Neuronal stem cell (in vitro differentiated cells): ENCODE data around the gene COL25A1.

Source experiments
- DNase-seq: peaks from one replicate; pipeline ENCODE4 v3.0.0-alpha.2; 2013; ENCODE audit warnings: low spot score
- H2AFZ ChIP-seq: one replicate; pipeline ENCODE4 v1.6.1; 2013; ENCODE audit warnings: mild to moderate bottlenecking, low read length, inconsistent platforms
- H2AK5ac ChIP-seq: 2 replicates; pipeline ENCODE4 v1.6.1; 2013; ENCODE audit warnings: low read depth, mild to moderate bottlenecking, inconsistent platforms, low read length, moderate library complexity, mixed read lengths
- H2BK120ac ChIP-seq: 2 replicates; pipeline ENCODE4 v1.6.1; 2013; ENCODE audit warnings: low read depth, mild to moderate bottlenecking, inconsistent platforms, low read length, moderate library complexity, mixed read lengths
- H2BK12ac ChIP-seq: one replicate; pipeline ENCODE4 v1.6.1; 2013; ENCODE audit warnings: low read length, inconsistent platforms
- H2BK15ac ChIP-seq: 2 replicates; pipeline ENCODE4 v1.6.1; 2013; ENCODE audit warnings: mild to moderate bottlenecking, low read length, inconsistent platforms, mixed read lengths
- H2BK5ac ChIP-seq: one replicate; pipeline ENCODE4 v1.6.1; 2013; ENCODE audit warnings: inconsistent platforms, mild to moderate bottlenecking, low read length, moderate library complexity
- H3K14ac ChIP-seq: one replicate; pipeline ENCODE4 v1.6.1; 2013; ENCODE audit warnings: low read length, inconsistent platforms
- H3K18ac ChIP-seq: 2 replicates; pipeline ENCODE4 v1.6.1; 2013; ENCODE audit warnings: low read length, inconsistent platforms
- H3K23ac ChIP-seq: 2 replicates; pipeline ENCODE4 v1.6.1; 2013; ENCODE audit warnings: low read depth, mild to moderate bottlenecking, mixed read lengths, low read length, inconsistent platforms; ENCODE audit not compliant: poor library complexity
- H3K27ac ChIP-seq: replicated peaks from 3 replicates; pipeline ENCODE4 v1.5.1; 2013; ENCODE audit warnings: low read length, inconsistent platforms
- H3K27me3 ChIP-seq, 3 experiments: 2 replicates each; pipeline ENCODE4 v1.6.1; 2013; ENCODE audit warnings: low read length in 3 of 3, mild to moderate bottlenecking in 2 of 3, inconsistent platforms in 1 of 3, low read depth in 1 of 3, mixed read lengths in 1 of 3, moderate library complexity in 1 of 3; ENCODE audit not compliant: control insufficient read depth in 3 of 3, insufficient read depth in 3 of 3
- H3K36me3 ChIP-seq, 2 donors: replicated peaks in 1 of 2; 2 replicates each; pipeline ENCODE4 v1.6.1; 2013; ENCODE audit warnings: low read length in 2 of 2; ENCODE audit not compliant: control insufficient read depth in 2 of 2, insufficient read depth in 2 of 2
- H3K4ac ChIP-seq: 2 replicates; pipeline ENCODE4 v1.6.1; 2013; ENCODE audit warnings: inconsistent platforms, mild to moderate bottlenecking, low read length, moderate library complexity
- H3K4me1 ChIP-seq, 2 donors: 1 replicate in 1 of 2; 2 replicates in 1 of 2; pipeline ENCODE4 v1.6.1; 2013; ENCODE audit warnings: low read length in 2 of 2, low read depth in 1 of 2; ENCODE audit not compliant: control insufficient read depth in 2 of 2, insufficient read depth in 1 of 2
- H3K4me2 ChIP-seq: one replicate; pipeline ENCODE4 v1.6.1; 2013; ENCODE audit warnings: mild to moderate bottlenecking, low read length, inconsistent platforms; ENCODE audit not compliant: insufficient read depth, poor library complexity, severe bottlenecking
- H3K4me3 ChIP-seq, 2 donors: 2 replicates each; pipeline ENCODE4 v1.5.1; 2013; ENCODE audit warnings: low read length in 2 of 2, mild to moderate bottlenecking in 2 of 2, inconsistent platforms in 1 of 2, moderate library complexity in 1 of 2
- H3K79me1 ChIP-seq: one replicate; pipeline ENCODE4 v1.6.1; 2013; ENCODE audit warnings: low read depth, mild to moderate bottlenecking, inconsistent platforms, low read length, moderate library complexity
- H3K9ac ChIP-seq: one replicate; pipeline ENCODE4 v1.6.1; 2013; ENCODE audit warnings: mild to moderate bottlenecking, low read depth, low read length, inconsistent platforms; ENCODE audit not compliant: poor library complexity
- H3K9me3 ChIP-seq, 2 donors: replicated peaks in 1 of 2; 2 replicates each; pipeline versions ENCODE3 to v1.6.1; 2013; ENCODE audit warnings: low read length in 2 of 2, mild to moderate bottlenecking in 2 of 2, inconsistent platforms in 1 of 2, low read depth in 1 of 2, mixed read lengths in 1 of 2, moderate library complexity in 1 of 2; ENCODE audit not compliant: control insufficient read depth in 2 of 2, insufficient read depth in 1 of 2
- H4K8ac ChIP-seq: one replicate; pipeline ENCODE4 v1.6.1; 2013; ENCODE audit warnings: low read depth, mild to moderate bottlenecking, inconsistent platforms, low read length, moderate library complexity
- H4K91ac ChIP-seq: one replicate; pipeline ENCODE4 v1.6.1; 2013; ENCODE audit warnings: low read length, low read depth, mild to moderate bottlenecking, inconsistent platforms; ENCODE audit not compliant: poor library complexity
- WGBS, 2 donors: extraction: QIAGEN DNeasy Blood & Tissue Kit; methylation state at CpG; one replicate each; pipeline ENCODE4 v1.1.7; 2013; ENCODE audit warnings: missing lambda C conversion rate in 2 of 2, mixed read lengths in 1 of 2; ENCODE audit not compliant: insufficient read length in 2 of 2, insufficient replicate concordance in 1 of 2; ENCODE audit errors: extremely low coverage in 2 of 2; 5-methylcytosine and 5-hydroxymethylcytosine counted together

Gene COL25A1

DNA sequence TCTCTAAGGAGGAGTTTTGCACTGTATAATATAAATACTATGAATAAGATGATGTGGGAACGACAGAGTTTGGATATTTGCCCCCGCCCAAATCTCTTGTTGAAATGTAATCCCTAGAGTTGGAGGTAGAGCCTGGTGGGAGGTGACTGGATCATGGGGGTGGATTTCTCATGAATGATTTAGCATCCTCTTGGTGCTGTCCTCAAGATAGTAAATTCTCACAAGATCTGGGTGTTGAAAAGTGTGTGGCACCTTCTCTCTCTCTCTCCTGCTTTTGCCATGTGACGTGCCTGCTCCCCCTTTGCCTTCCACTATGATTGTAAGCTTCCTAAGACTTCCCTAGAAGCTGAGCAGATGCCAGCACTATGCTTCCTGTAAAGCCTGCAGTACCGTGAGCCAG, 298.0 kb downstream of the COL25A1 start:
- H3K4me1 ChIP-seq = peaks cover 0 to 1% of the 10 kb centered on the region in 2 donors
- H2BK15ac ChIP-seq = no peak overlapping the region
- H2AK5ac ChIP-seq = no peak overlapping the region
- H3K14ac ChIP-seq = no peak overlapping the region
- no CpG with 5 or more reads among the region's 4 CpGs for WGBS, 2 donors
- no peak overlapping the region for H2AFZ ChIP-seq
- H3K23ac ChIP-seq = no peak overlapping the region
- no peak overlapping the region for H3K4ac ChIP-seq
- H4K8ac ChIP-seq = no peak overlapping the region
- H3K4me2 ChIP-seq = no peak overlapping the region
- H2BK5ac ChIP-seq = no peak overlapping the region
- peaks cover 0 to 1% of the 10 kb centered on the region in 2 donors for H3K9me3 ChIP-seq
- DNase-seq = no peak
- no peaks in the 10 kb centered on the region for H3K79me1 ChIP-seq
- H3K27ac ChIP-seq = no peak overlapping the region
- no peaks in the 10 kb centered on the region for H3K27me3 ChIP-seq
- H3K18ac ChIP-seq = no peak overlapping the region
- no peak overlapping the region for H2BK120ac ChIP-seq
- H2BK12ac ChIP-seq = no peak overlapping the region
- no peak overlapping the region for H4K91ac ChIP-seq
- H3K4me3 ChIP-seq = no peak overlapping the region
- H3K9ac ChIP-seq = no peak overlapping the region
- no peaks in the 10 kb centered on the region for H3K36me3 ChIP-seq

DNA sequence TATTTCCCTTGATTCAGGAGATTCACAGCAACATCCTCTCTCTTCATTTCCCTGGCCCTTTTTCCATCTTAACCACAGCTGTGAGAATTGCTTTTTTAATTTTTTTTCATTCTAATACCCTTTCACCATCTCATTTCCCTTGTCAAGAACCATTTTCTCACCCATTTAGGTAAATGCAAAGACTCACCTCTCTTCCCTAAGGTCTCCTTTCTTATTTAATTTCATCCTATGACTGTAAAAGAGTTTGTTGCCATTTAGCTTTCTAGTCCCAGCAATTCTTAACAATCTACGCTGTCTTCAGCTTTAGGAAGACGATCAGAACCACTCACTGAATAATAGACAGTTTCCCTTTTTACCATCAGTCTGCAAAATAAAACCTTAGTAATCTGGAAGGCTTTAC, 298.5 kb downstream of the COL25A1 start:
- no peak for DNase-seq
- Histone ChIP-seq H3K79me1 (no peaks in the 10 kb centered on the region), H2AK5ac (no peak overlapping the region), H2AFZ (no peak overlapping the region), H3K4me2 (no peak overlapping the region), H3K27me3 (no peaks in the 10 kb centered on the region), H3K23ac (no peak overlapping the region), H2BK5ac (no peak overlapping the region), H3K18ac (no peak overlapping the region), H3K9me3 (peaks cover 0 to 1% of the 10 kb centered on the region in 2 donors), H2BK15ac (no peak overlapping the region), H3K14ac (no peak overlapping the region), H3K4me3 (no peak overlapping the region), H3K9ac (no peak overlapping the region), H3K36me3 (no peaks in the 10 kb centered on the region), H3K4me1 (peaks cover 0 to 1% of the 10 kb centered on the region in 2 donors), H4K91ac (no peak overlapping the region), H2BK120ac (no peak overlapping the region), H4K8ac (no peak overlapping the region), H3K27ac (no peak overlapping the region), H3K4ac (no peak overlapping the region), H2BK12ac (no peak overlapping the region)
- no CpG with 5 or more reads among the region's 2 CpGs for WGBS, 2 donors

DNA sequence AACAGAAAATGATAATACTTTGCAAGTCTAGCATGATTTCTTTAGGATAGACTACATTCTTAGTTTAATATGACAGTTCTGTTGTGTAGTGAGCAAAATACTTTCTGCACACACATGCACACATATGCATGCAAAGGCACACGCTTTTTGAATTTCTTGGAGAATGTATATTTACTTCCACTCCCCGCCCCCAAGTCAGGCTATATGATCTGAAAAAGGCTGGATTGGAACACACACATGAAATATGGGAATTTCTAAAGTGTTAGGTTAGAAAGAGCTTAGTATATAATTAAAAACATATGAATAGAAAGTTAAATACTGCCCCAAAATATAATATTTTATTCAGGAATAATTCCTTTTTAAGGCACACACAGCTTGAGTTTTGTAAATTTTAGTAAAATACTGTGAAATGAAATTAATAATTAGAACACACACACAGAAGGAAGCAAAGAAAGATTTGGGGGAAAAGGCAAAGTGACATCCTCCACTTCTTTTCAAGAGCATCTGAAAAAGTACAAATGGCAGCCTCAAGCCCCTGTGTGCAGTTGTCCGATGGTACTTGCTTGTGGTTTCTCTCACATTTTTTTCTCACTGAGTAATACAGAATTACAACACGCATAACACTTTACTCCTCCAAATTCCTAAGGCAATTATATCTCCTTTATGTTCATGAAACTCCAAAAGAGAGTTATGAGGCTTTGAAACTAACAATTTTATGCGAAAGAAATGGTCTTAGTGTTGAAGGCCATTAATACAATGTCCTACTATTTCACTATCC, 310.7 kb downstream of the COL25A1 start:
- no peak overlapping the region for H2BK15ac ChIP-seq
- no peak for DNase-seq
- no peaks in the 10 kb centered on the region for H3K9me3 ChIP-seq
- no peaks in the 10 kb centered on the region for H3K36me3 ChIP-seq
- no peak overlapping the region for H2BK120ac ChIP-seq
- H2BK12ac ChIP-seq = no peak overlapping the region
- no peak overlapping the region for H3K4me2 ChIP-seq
- no peak overlapping the region for H3K14ac ChIP-seq
- no peak overlapping the region for H4K8ac ChIP-seq
- no peaks in the 10 kb centered on the region for H3K79me1 ChIP-seq
- H2AK5ac ChIP-seq = no peak overlapping the region
- H2AFZ ChIP-seq = no peak overlapping the region
- WGBS, 2 donors = no CpG with 5 or more reads among the region's 5 CpGs
- H3K4ac ChIP-seq = no peak overlapping the region
- no peak overlapping the region for H3K4me3 ChIP-seq
- H3K27ac ChIP-seq = no peak overlapping the region
- H3K9ac ChIP-seq = no peak overlapping the region
- no peaks in the 10 kb centered on the region for H3K27me3 ChIP-seq
- no peaks in the 10 kb centered on the region for H3K4me1 ChIP-seq
- H2BK5ac ChIP-seq = no peak overlapping the region
- H3K23ac ChIP-seq = no peak overlapping the region
- H4K91ac ChIP-seq = no peak overlapping the region
- H3K18ac ChIP-seq = no peak overlapping the region

DNA sequence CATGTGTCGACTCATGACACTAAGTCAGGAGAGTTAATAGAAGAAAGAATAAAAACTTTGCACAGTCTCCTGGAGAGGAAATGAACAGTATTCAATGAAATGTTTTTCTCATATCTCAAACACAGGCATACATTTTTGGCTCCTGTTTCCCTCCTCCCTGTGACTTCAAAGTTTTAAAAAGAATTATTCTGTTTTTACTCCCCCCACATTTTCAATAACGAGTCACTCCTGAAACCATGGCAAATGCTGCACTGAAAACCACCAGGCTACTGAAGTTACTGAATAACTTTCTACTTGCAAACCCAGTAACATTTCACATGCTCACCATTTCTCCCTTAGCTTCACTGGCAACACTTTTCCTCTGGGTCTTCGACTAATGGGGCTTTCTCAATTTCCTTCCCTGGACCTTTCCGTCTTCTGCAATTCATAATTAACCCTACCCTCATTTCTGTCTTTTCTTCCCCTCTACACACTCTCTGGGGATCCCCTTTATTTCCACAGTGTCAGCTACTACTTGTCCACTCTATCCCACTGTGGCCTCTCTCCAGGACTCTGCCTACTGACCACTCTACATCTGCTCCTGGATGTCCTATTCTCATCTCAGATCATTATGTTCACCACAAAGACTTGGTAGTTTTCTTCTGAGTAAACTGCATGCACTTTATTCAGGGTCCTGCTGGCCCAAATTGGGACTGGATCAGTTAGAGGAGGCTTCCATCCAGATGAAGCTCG, 313.8 kb downstream of the COL25A1 start:
- no peak overlapping the region for H2AK5ac ChIP-seq
- no peak overlapping the region for H2AFZ ChIP-seq
- no peak overlapping the region for H2BK15ac ChIP-seq
- H3K27me3 ChIP-seq = no peaks in the 10 kb centered on the region
- no peaks in the 10 kb centered on the region for H3K9me3 ChIP-seq
- no peak overlapping the region for H2BK5ac ChIP-seq
- no peak overlapping the region for H3K4me2 ChIP-seq
- WGBS, 2 donors = no CpG with 5 or more reads among the region's 5 CpGs
- no peaks in the 10 kb centered on the region for H3K36me3 ChIP-seq
- no peak overlapping the region for H2BK12ac ChIP-seq
- no peak overlapping the region for H3K9ac ChIP-seq
- no peak for DNase-seq
- no peak overlapping the region for H3K4ac ChIP-seq
- no peak overlapping the region for H3K23ac ChIP-seq
- H3K4me3 ChIP-seq = no peak overlapping the region
- H4K8ac ChIP-seq = no peak overlapping the region
- no peaks in the 10 kb centered on the region for H3K79me1 ChIP-seq
- H3K14ac ChIP-seq = no peak overlapping the region
- no peak overlapping the region for H3K27ac ChIP-seq
- H4K91ac ChIP-seq = no peak overlapping the region
- H2BK120ac ChIP-seq = no peak overlapping the region
- H3K4me1 ChIP-seq = no peaks in the 10 kb centered on the region
- H3K18ac ChIP-seq = no peak overlapping the region
